Upper lobe of left lung (tissue), 6 donors: ENCODE results near the gene DOCK10. TPM values are rescaled to one million over a fixed set of nuclear protein-coding genes. Genes with fewer than 3 reads are reported as not detected.

Source experiments
- ATAC-seq, 2 donors: fragments of 200-7000 bp; cut with Tn5 transposase; one replicate each; pipeline ENCODE4 v1.9.1; 2022; ENCODE audit warnings: mild to moderate bottlenecking in 2 of 2, moderate library complexity in 2 of 2; ENCODE audit not compliant: low FRiP score in 2 of 2
- DNase-seq, 2 donors: peaks; one replicate each; pipeline ENCODE4 v3.0.0-alpha.2; 2019 to 2020
- H3K27ac ChIP-seq, 4 donors: fragments of 200-600 bp; sonication (generic); one replicate each; pipeline ENCODE4 v1.5.1; 2016 to 2019
- H3K27me3 ChIP-seq, 4 donors: fragments of 200-600 bp; sonication (generic); one replicate each; pipeline ENCODE4 v1.5.1; 2017 to 2019
- H3K36me3 ChIP-seq, 4 donors: fragments of 200-600 bp; sonication (generic); one replicate each; pipeline ENCODE4 v1.5.1; 2016 to 2019
- H3K4me1 ChIP-seq, 4 donors: fragments of 200-600 bp; sonication (generic); one replicate each; pipeline ENCODE4 v1.5.1; 2018 to 2019
- H3K4me3 ChIP-seq, 4 donors: fragments of 200-600 bp; sonication (generic); one replicate each; pipeline ENCODE4 v1.5.1; 2017 to 2019; ENCODE audit warnings: mild to moderate bottlenecking in 2 of 4, moderate library complexity in 1 of 4
- H3K9me3 ChIP-seq, 4 donors: fragments of 200-600 bp; sonication (generic); one replicate each; pipeline ENCODE4 v1.5.1; 2018 to 2019
- EP300 ChIP-seq, 4 donors: sonication (generic); formaldehyde crosslinking; IDR thresholded peaks; one replicate each; pipeline ENCODE4 v1.5.1; 2017; ENCODE audit warnings: antibody characterized with exemption in 4 of 4, control low read depth in 2 of 4
- POLR2A ChIP-seq, 4 donors: fragments of 450-650 bp; IDR thresholded peaks; one replicate each; pipeline ENCODE4 v1.5.1; 2016 to 2017; ENCODE audit warnings: antibody characterized with exemption in 4 of 4, mild to moderate bottlenecking in 2 of 4
- POLR2AphosphoS5 ChIP-seq, 2 donors: sonication (generic); formaldehyde crosslinking; IDR thresholded peaks; one replicate each; pipeline ENCODE4 v1.5.1; 2017; ENCODE audit warnings: antibody characterized with exemption in 2 of 2
- WGBS, 2 donors: methylation state at CpG; one replicate each; pipeline ENCODE4 v1.1.5; 2017 to 2018; 5-methylcytosine and 5-hydroxymethylcytosine counted together
- total RNA-seq, 6 donors: library from RNA; depleted of rRNA in 4 of 6; stranded (reverse); fragments of >200 nt in 4 of 6; gene quantifications; one replicate each; pipeline versions ENCODE4 v1.1.0 to v1.2.1, GENCODE V29; 2016 to 2021
- TF ChIP-seq, protein P1 (sequence below), 6 experiments: fragments of 450-650 bp in 4 of 6; fragments of 200-600 bp in 2 of 6; sonication (generic) in 2 of 6; IDR thresholded peaks; one replicate each; pipeline ENCODE4 v1.5.1; 2016 to 2019; ENCODE audit warnings: antibody characterized with exemption in 6 of 6
- donor health status: DM: no; HTN: no; CAD: no; lungs with moderate emphysema.
- donor health status: DM: no; HTN: yes; CAD: no; lungs with severe emphysema.

Gene DOCK10
- total RNA-seq, 6 donors from 2014 or later: 17.6 to 127 (median 39.9) TPM

DNA sequence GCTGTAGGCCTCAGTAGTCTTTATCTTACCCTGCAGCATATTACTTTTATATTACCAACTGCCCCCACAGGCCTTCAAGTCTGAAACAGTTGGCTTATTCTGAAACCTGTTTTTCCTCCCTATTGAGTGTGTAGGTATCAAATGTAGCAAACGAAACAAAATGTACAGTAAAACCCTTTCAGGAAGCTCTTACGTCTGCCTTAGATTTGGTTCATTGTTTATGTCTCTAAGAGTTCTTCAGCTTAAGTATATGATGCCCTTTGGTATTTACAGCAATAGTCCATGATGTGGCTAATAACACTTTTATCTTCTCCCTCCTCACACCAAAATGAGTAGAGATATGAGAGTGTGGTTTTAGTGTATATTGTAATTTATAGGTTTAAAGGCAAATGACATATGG lies 108.8 kb downstream of the DOCK10 start:
- peaks cover 0 to 9% (median 6%) of the 10 kb centered on the region in 4 donors for H3K4me1 ChIP-seq
- ATAC-seq (no peak), DNase-seq (no peak)
- 72 to 73% methylated on average over 2 of the region's 2 CpGs for WGBS, 2 donors
- no peak overlapping the region for H3K4me3 ChIP-seq
- TF ChIP-seq POLR2A (IDR thresholded peaks at IDR 0.05): no peak
- TF ChIP-seq, protein P1, sequence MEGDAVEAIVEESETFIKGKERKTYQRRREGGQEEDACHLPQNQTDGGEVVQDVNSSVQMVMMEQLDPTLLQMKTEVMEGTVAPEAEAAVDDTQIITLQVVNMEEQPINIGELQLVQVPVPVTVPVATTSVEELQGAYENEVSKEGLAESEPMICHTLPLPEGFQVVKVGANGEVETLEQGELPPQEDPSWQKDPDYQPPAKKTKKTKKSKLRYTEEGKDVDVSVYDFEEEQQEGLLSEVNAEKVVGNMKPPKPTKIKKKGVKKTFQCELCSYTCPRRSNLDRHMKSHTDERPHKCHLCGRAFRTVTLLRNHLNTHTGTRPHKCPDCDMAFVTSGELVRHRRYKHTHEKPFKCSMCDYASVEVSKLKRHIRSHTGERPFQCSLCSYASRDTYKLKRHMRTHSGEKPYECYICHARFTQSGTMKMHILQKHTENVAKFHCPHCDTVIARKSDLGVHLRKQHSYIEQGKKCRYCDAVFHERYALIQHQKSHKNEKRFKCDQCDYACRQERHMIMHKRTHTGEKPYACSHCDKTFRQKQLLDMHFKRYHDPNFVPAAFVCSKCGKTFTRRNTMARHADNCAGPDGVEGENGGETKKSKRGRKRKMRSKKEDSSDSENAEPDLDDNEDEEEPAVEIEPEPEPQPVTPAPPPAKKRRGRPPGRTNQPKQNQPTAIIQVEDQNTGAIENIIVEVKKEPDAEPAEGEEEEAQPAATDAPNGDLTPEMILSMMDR (IDR thresholded peaks at IDR 0.05): no peak
- no peak for TF ChIP-seq POLR2AphosphoS5 (IDR thresholded peaks at IDR 0.05)
- no peak for TF ChIP-seq EP300 (IDR thresholded peaks at IDR 0.05)
- no peaks in the 10 kb centered on the region for H3K27me3 ChIP-seq
- no peaks in the 10 kb centered on the region for H3K36me3 ChIP-seq
- no peak overlapping the region for H3K27ac ChIP-seq
- no peaks in the 10 kb centered on the region for H3K9me3 ChIP-seq

DNA sequence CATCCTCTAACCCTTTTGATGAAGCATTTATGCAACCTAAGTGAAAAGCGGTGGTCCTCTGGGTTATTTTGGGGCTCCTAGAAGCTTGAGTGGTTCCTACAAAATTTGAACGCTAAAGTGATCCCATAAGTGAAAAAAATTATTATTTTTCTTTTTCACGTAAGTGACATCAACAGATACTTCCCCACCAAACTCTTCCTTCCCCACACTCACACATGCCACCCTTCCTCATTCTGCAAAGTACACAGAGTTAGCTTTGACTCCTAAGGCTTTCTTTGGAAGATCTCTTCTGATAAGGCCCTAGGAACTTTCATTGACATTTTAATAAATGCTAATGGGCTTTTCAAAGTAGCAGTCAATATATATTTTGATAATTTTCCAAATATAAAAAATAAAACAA lies 109.7 kb downstream of the DOCK10 start:
- DNase-seq (no peak), ATAC-seq (no peak)
- H3K36me3 ChIP-seq: no peaks in the 10 kb centered on the region
- H3K9me3 ChIP-seq: no peaks in the 10 kb centered on the region
- no peak for TF ChIP-seq POLR2AphosphoS5 (IDR thresholded peaks at IDR 0.05)
- TF ChIP-seq, protein P1 (IDR thresholded peaks at IDR 0.05): no peak
- no peak for TF ChIP-seq POLR2A (IDR thresholded peaks at IDR 0.05)
- TF ChIP-seq EP300 (IDR thresholded peaks at IDR 0.05): no peak
- H3K4me3 ChIP-seq: no peak overlapping the region
- peak overlapping the region in 1 of 4 donors; percentile 30 for H3K27ac ChIP-seq
- no peaks in the 10 kb centered on the region for H3K27me3 ChIP-seq
- H3K4me1 ChIP-seq: peaks cover 5 to 18% (median 10%) of the 10 kb centered on the region in 4 donors
- 82 to 84% methylated on average over 3 of the region's 3 CpGs for WGBS, 2 donors

DNA sequence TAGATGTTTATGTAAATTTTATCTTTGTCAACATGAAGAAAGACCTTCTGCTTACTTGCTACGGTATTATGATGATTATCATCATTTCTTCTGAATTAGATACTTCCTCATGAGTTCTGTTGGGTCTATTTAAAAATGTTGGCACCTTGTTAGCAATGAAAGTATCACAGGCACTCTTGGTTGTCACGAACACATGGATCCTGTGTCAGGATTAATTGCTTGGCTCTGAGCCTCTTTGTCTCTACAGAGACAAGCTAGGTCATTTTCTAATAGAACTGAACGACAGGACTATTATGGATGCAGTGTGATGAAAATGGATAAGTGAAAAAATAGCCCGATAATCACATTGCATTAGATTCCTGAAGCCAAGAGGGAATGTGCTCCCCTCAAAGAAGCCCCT lies 110.3 kb downstream of the DOCK10 start:
- no peaks in the 10 kb centered on the region for H3K27me3 ChIP-seq

DNA sequence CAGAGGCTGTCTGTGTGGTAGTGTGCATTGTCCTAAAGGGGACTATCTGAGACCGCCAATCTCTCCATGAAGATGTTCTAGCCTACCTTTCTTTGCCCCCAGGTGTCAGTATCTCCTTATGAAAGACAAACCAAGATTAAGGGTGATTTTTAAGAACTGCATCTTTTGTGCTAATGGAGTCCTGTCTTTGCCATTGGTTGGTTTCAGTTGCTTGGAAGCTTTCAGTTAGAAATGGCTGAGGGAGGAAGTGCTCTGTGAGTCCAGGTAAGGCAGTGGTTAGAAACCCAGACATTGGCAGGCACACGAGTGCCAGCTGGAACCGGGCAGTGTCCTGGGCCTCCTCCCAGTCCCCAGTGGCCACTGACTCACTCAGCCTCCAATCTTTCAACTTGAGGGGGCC lies 111.3 kb downstream of the DOCK10 start:
- Histone ChIP-seq H3K27me3 (no peaks in the 10 kb centered on the region), H3K9me3 (no peaks in the 10 kb centered on the region), H3K4me1 (peaks cover 18 to 27% (median 23%) of the 10 kb centered on the region in 4 donors), H3K36me3 (no peaks in the 10 kb centered on the region), H3K27ac (peak overlapping the region in 2 of 4 donors; percentile 37 to 40), H3K4me3 (no peak overlapping the region)
- TF ChIP-seq POLR2AphosphoS5 (IDR thresholded peaks at IDR 0.05): no peak
- peak in 1 of 2 donors; percentile 15 for DNase-seq
- no peak for ATAC-seq
- WGBS, 2 donors: 77 to 90% methylated on average over 2 to 3 of the region's 3 CpGs

More for the DNA sequence above, 110.3 kb downstream of the DOCK10 start:
- Histone ChIP-seq H3K4me3 (no peak overlapping the region), H3K4me1 (peaks cover 11 to 24% (median 16%) of the 10 kb centered on the region in 4 donors), H3K9me3 (no peaks in the 10 kb centered on the region), H3K27ac (peak overlapping the region in 1 of 4 donors; percentile 30), H3K36me3 (no peaks in the 10 kb centered on the region)
- WGBS, 2 donors: 63 to 70% methylated on average over 4 of the region's 4 CpGs
- DNase-seq: no peak
- no peak for ATAC-seq
- TF ChIP-seq POLR2A (IDR thresholded peaks at IDR 0.05) (no peak), EP300 (IDR thresholded peaks at IDR 0.05) (no peak), POLR2AphosphoS5 (IDR thresholded peaks at IDR 0.05) (no peak)
- TF ChIP-seq, protein P1 (IDR thresholded peaks at IDR 0.05): no peak

DNA sequence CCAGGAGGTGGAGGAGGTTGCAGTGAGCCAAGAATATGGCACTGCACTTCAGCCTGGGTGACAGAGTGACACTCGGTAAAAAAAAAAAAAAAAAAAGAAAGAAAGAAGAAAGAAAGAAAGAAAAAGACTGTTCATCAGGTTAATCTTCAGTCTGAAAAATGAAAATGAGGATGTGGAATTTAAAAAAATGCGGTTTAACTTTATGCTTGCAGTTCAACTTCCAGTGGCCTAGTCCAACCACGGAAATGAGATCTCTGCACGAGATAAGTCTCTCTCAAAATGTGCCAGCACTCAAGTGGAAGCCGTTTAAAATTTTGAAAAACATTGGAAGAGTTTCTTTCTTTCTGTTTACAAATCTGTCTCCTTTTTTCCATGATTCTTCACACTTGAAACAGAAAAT lies 112.1 kb downstream of the DOCK10 start:
- no peak for TF ChIP-seq EP300 (IDR thresholded peaks at IDR 0.05)
- TF ChIP-seq, protein P1 (IDR thresholded peaks at IDR 0.05): no peak
- no peak for TF ChIP-seq POLR2A (IDR thresholded peaks at IDR 0.05)
- no peak for TF ChIP-seq POLR2AphosphoS5 (IDR thresholded peaks at IDR 0.05)
- Histone ChIP-seq H3K4me3 (no peak overlapping the region), H3K9me3 (no peaks in the 10 kb centered on the region), H3K36me3 (no peaks in the 10 kb centered on the region), H3K27me3 (no peaks in the 10 kb centered on the region), H3K27ac (peak overlapping the region in 2 of 4 donors; percentile 40 to 48), H3K4me1 (peaks cover 19 to 34% (median 29%) of the 10 kb centered on the region in 4 donors)
- DNase-seq (no peak), ATAC-seq (no peak)
- WGBS, 2 donors: 51% methylated on average over 5 of the region's 5 CpGs
